ENCODE results near the gene ARHGAP15.

DNA sequence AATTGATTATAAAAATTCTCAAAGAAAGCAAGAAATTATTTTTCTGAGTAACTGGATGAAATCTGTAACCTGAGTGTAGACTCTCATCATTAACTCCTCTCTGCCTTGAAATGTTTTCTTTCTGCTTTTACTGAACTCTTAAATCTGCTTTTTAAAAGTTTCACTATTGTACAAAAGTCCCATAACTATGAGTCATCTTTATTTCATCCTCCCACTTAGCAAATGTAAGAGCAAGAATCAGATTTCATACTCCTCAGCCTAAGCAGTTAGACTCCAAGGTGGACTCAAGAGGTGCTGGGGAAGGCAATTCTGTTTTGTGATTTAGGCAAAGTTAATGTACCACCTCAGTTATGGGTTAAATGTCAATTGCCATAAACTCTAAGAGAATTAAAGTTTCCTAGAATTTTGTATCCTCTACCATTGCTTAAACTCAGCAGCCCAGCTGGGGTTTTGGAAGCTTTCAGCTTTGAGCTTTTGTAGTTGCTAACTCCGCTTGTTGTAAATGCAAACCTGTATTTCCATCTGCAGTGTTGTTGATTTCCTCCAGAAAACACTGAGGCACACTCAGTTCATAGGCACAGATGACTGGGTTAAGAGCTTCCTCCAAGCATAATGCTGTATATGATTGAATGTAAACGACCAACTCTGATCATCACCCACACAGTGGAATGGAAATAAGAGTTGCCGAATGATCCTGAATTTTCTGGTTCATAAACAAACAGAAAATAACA, 268.8 kb downstream of the ARHGAP15 start:
- TF ChIP-seq, protein P1, sequence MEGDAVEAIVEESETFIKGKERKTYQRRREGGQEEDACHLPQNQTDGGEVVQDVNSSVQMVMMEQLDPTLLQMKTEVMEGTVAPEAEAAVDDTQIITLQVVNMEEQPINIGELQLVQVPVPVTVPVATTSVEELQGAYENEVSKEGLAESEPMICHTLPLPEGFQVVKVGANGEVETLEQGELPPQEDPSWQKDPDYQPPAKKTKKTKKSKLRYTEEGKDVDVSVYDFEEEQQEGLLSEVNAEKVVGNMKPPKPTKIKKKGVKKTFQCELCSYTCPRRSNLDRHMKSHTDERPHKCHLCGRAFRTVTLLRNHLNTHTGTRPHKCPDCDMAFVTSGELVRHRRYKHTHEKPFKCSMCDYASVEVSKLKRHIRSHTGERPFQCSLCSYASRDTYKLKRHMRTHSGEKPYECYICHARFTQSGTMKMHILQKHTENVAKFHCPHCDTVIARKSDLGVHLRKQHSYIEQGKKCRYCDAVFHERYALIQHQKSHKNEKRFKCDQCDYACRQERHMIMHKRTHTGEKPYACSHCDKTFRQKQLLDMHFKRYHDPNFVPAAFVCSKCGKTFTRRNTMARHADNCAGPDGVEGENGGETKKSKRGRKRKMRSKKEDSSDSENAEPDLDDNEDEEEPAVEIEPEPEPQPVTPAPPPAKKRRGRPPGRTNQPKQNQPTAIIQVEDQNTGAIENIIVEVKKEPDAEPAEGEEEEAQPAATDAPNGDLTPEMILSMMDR (IDR thresholded peaks at IDR 0.05), result no peak
- TF ChIP-seq POLR2A (IDR thresholded peaks at IDR 0.05), result no peak

Measured in gastroesophageal sphincter (tissue), 3 donors.